Lung (tissue), 12 donors: ENCODE data around the gene KLHL9. TPM values are rescaled to one million over a fixed set of nuclear protein-coding genes. Genes with fewer than 3 reads are reported as not detected.

ENCODE experiments used
- ATAC-seq: fragments of 200-7000 bp; cut with Tn5 transposase; one replicate; pipeline ENCODE4 v1.9.1; 2020; ENCODE audit warnings: moderate number of reproducible peaks; ENCODE audit not compliant: insufficient read depth, low FRiP score
- DNase-seq, 3 donors: peaks; one replicate each; pipeline ENCODE4 v3.0.0-alpha.2; 2013 to 2017
- H3K27ac ChIP-seq, 2 donors: one replicate each; pipeline ENCODE4 v1.5.1; 2013; ENCODE audit warnings: mild to moderate bottlenecking in 2 of 2, moderate library complexity in 2 of 2, control low read depth in 1 of 2, inconsistent platforms in 1 of 2, low read depth in 1 of 2, low read length in 1 of 2
- H3K27me3 ChIP-seq, 3 donors: one replicate each; pipeline ENCODE4 v1.5.1; 2013; ENCODE audit warnings: low read length in 2 of 3; ENCODE audit not compliant: control insufficient read depth in 3 of 3, insufficient read depth in 3 of 3
- H3K36me3 ChIP-seq, 4 donors: one replicate each; pipeline ENCODE4 v1.5.1; 2013; ENCODE audit warnings: low read length in 4 of 4, mild to moderate bottlenecking in 1 of 4, moderate library complexity in 1 of 4; ENCODE audit not compliant: control insufficient read depth in 4 of 4, insufficient read depth in 4 of 4
- H3K4me1 ChIP-seq, 5 donors: one replicate each; pipeline ENCODE4 v1.5.1; 2013; ENCODE audit warnings: low read length in 5 of 5, mild to moderate bottlenecking in 2 of 5, moderate library complexity in 1 of 5; ENCODE audit not compliant: control insufficient read depth in 5 of 5, insufficient read depth in 5 of 5
- H3K4me3 ChIP-seq: one replicate; pipeline ENCODE4 v1.5.1; 2013; ENCODE audit warnings: mild to moderate bottlenecking, control low read depth, moderate library complexity
- H3K9ac ChIP-seq, 2 donors: one replicate each; pipeline ENCODE4 v1.5.1; 2013; ENCODE audit warnings: low read length in 2 of 2, control low read depth in 1 of 2; ENCODE audit not compliant: insufficient read depth in 1 of 2
- H3K9me3 ChIP-seq, 4 donors: one replicate each; pipeline ENCODE4 v1.5.1; 2013; ENCODE audit warnings: low read length in 3 of 4, mild to moderate bottlenecking in 1 of 4, moderate library complexity in 1 of 4; ENCODE audit not compliant: control insufficient read depth in 4 of 4, insufficient read depth in 3 of 4
- WGBS, 2 donors: extraction: QIAGEN DNeasy Blood & Tissue Kit; methylation state at CpG; one replicate each; pipeline ENCODE4 v1.1.7; 2013; 5-methylcytosine and 5-hydroxymethylcytosine counted together
- polyA plus RNA-seq, 2 donors: library from polyadenylated mRNA; stranded (reverse); fragments of 200-250 nt; gene quantifications; one replicate each; pipeline ENCODE4 v1.2.1, GENCODE V29; 2013
- total RNA-seq, 2 donors: library from RNA; depleted of rRNA in 1 of 2; stranded (reverse); fragments of >200 nt in 1 of 2; gene quantifications; one replicate each; pipeline ENCODE4 v1.2.1, GENCODE V29; 2014 to 2021
- TF ChIP-seq, protein P1 (sequence below): IDR thresholded peaks from 2 replicates; pipeline ENCODE4 v1.5.1; 2012; ENCODE audit warnings: mild to moderate bottlenecking; ENCODE audit errors: control extremely low read depth, extremely low read depth
- donor health status: control.
- donor health status: control.
- donor health status: Bipolar disorder and iron deficiency.
- donor health status: healthy.
- donor health status: DM: yes; HTN: yes; CAD: no.

Gene KLHL9
- total and polyA plus RNA-seq, 4 donors, result 6.5 to 39.0 (median 15.7) TPM

DNA sequence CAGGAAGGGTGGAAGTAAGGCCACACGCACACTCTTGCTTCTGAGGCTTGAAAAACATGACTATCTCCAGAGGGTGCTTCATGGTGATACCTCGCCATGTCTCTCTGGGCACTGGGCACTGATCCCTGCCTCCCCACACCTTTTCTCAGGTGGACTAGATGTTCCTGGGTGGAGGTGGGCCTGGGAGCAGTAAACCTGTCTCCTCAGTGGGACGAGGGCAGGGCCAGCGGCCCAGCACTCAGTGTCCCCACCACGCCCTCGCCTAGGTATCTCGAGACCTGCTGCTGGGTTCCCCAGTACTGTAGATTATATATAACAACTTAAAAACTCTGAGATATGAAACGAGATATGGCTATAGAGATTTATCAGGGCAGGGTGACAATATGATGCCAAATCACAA, 27.1 kb upstream of the KLHL9 start:
- Histone ChIP-seq H3K27me3 (no peaks in the 10 kb centered on the region), H3K9ac (no peak overlapping the region), H3K27ac (no peak overlapping the region), H3K9me3 (no peaks in the 10 kb centered on the region), H3K36me3 (no peaks in the 10 kb centered on the region), H3K4me3 (no peak overlapping the region), H3K4me1 (no peaks in the 10 kb centered on the region)
- ATAC-seq (no peak), DNase-seq (no peak)
- 88 to 95% methylated on average over 8 of the region's 8 CpGs for WGBS, 2 donors
- TF ChIP-seq, protein P1, sequence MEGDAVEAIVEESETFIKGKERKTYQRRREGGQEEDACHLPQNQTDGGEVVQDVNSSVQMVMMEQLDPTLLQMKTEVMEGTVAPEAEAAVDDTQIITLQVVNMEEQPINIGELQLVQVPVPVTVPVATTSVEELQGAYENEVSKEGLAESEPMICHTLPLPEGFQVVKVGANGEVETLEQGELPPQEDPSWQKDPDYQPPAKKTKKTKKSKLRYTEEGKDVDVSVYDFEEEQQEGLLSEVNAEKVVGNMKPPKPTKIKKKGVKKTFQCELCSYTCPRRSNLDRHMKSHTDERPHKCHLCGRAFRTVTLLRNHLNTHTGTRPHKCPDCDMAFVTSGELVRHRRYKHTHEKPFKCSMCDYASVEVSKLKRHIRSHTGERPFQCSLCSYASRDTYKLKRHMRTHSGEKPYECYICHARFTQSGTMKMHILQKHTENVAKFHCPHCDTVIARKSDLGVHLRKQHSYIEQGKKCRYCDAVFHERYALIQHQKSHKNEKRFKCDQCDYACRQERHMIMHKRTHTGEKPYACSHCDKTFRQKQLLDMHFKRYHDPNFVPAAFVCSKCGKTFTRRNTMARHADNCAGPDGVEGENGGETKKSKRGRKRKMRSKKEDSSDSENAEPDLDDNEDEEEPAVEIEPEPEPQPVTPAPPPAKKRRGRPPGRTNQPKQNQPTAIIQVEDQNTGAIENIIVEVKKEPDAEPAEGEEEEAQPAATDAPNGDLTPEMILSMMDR, result no peak

DNA sequence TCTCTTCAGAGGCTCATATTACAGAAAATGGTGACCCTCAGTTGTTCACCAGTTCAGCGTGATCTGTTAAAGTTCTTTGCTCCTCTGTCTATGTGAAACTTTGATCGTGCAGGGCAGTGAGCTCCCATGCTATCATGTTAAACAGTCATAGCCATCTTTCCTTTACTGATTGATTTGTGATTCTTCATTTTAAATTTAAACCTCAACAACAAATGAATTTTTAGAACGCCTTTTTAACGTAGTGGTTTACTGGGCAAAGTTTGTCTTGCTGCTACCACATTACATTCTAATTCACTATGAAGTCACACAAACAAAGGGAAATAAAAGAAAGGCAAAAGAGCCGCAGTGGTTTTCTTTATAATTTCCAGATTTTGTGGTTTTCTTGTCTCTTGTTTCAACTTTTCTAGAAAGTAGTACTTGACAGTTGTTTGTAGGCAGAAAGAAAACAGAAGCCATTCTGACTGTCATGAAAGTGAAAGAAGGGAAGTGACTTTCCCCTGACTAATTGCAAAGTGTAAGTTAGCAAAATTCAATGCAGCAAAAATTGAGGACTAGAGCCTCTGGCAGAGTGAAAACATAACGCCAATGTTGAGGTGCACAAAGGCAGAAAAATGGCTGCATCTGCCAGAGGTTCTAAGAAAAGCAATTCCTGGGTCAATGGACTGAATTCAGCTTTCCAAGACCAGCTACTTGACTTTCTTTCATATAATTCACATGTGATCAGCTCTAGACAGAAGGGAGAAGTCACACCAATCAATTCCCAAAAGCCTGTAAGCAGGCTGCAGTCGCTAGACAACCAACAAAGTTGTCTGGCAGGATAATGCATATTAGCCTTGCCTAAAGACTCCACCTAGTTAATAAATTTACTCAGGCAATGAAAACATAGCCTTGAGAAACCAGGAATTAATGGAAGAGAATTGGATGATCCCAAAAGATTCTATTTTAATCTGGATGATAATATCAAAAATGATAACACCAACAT, 22.6 kb upstream of the KLHL9 start:
- WGBS, 2 donors, result 62 to 69% methylated on average over 7 of the region's 7 CpGs
- Histone ChIP-seq H3K4me1 (no peaks in the 10 kb centered on the region), H3K27me3 (no peaks in the 10 kb centered on the region), H3K27ac (no peak overlapping the region), H3K9ac (no peak overlapping the region), H3K9me3 (no peaks in the 10 kb centered on the region), H3K36me3 (no peaks in the 10 kb centered on the region), H3K4me3 (no peak overlapping the region)
- ATAC-seq (no peak), DNase-seq (no peak)
- TF ChIP-seq, protein P1, result no peak

DNA sequence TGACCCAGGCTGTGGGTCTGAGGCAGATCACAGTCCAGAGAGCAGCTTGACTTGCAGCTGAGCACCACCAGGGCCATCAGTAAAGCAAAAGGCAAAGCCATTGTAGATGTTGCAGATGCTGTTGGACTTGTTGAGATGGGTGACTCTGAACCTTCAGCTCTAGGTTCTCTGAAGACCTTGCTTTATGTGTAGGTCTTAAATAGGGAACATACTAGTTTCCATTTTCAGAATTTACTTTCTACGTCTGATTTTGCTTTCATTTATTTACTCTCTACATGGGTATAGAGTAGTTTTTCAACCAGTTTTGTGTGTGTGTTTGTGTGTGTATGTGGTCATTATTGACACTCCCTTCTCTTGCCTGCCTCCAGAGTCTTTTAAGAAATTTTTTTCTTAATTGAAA, 15.6 kb upstream of the KLHL9 start, which contains the start of gene IFNA6:
TSS of gene IFNA6 (minus strand) at position 101 of the 400 bp plus-strand sequence. CDS start at position 101, 0 bp downstream.
- Histone ChIP-seq H3K9ac (no peak within 1 kb of the TSS), H3K27me3 (no peaks in the 10 kb centered on the region), H3K36me3 (no peaks in the 10 kb centered on the region), H3K4me1 (no peaks in the 10 kb centered on the region), H3K4me3 (no peak within 1 kb of the TSS), H3K9me3 (no peaks in the 10 kb centered on the region), H3K27ac (no peak within 1 kb of the TSS)
- TF ChIP-seq, protein P1, result no peak
- WGBS, 2 donors, result 80 to 90% methylated on average over 1 of the region's 1 CpG
- DNase-seq, result no peak
- ATAC-seq, result no peak
